Epithelial cell of esophagus (primary cell): Measurements from ENCODE around the gene RAB10.

Experiments used
- DNase-seq: peaks from one replicate; pipeline ENCODE4 v3.0.0; 2010; ENCODE audit warnings: low read depth
- H3K4me3 ChIP-seq: 2 replicates; pipeline ENCODE4 v1.5.1; 2011; ENCODE audit warnings: mild to moderate bottlenecking, low read length, control low read depth
- TF ChIP-seq, protein P1 (sequence below): IDR thresholded peaks from 2 replicates; pipeline ENCODE4 v1.5.1; 2011; ENCODE audit warnings: low read depth, mild to moderate bottlenecking, low read length, control low read depth, inconsistent platforms; ENCODE audit not compliant: insufficient read depth; ENCODE audit errors: missing control alignments

Gene RAB10

DNA sequence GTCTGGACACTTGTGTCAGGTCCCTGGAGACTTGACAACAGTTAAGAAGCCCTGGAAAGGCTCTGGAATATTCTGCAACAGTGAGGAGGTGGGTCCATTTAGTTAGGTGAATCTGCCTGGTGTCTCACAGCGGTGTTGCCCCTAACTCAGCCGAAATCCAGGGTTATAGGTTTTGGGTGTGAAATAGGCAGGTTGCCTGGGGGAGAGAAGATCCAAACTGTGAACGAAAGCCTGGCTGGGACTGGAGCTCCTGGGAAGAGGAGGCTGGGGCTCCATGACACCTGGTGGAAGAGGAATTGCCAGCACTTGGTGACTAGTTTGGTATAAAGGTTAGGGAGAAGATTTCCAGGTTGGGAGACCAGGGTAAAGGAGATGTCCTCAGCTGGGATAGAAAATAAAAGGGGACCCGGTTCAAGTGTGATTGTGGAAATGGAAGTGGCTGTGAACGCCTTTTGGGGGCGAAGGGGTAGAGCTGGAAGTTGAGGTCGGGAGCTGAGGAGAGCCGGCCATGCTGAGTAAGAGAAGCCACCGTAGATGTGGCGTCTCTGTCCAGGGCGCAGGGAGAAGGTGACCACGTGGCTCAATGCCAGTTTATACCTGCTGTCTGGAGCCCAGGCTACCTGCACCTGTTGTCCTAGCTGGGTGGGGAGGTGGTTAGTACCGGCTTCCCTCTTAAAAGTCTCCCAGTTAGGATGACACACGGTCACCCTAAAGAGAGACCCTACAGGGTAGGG, 136.0 kb downstream of the RAB10 start:
- TF ChIP-seq, protein P1, sequence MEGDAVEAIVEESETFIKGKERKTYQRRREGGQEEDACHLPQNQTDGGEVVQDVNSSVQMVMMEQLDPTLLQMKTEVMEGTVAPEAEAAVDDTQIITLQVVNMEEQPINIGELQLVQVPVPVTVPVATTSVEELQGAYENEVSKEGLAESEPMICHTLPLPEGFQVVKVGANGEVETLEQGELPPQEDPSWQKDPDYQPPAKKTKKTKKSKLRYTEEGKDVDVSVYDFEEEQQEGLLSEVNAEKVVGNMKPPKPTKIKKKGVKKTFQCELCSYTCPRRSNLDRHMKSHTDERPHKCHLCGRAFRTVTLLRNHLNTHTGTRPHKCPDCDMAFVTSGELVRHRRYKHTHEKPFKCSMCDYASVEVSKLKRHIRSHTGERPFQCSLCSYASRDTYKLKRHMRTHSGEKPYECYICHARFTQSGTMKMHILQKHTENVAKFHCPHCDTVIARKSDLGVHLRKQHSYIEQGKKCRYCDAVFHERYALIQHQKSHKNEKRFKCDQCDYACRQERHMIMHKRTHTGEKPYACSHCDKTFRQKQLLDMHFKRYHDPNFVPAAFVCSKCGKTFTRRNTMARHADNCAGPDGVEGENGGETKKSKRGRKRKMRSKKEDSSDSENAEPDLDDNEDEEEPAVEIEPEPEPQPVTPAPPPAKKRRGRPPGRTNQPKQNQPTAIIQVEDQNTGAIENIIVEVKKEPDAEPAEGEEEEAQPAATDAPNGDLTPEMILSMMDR: no peak
- H3K4me3 ChIP-seq: no peak overlapping the region
- no peak for DNase-seq

DNA sequence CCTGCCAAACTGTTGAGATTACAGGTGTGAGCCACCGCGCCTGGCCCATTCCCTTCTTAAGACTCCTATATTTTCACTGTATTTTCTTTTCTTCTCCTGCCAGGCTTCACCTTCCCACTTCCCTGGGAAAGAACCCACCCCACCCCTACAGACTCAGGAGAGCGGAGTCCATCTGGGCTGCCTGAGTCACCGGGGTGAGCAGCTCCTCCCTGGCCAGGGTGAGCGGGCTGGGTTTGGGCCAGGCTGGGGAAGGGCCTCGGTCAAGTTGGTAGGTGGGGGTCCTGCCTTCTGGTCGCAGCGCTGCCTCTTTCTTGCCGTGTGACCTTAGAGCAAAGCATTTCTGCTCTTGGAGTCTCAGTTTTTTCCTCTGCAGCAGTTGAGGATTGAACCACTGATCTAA, 136.9 kb downstream of the RAB10 start:
- TF ChIP-seq, protein P1: no peak
- no peak for DNase-seq
- H3K4me3 ChIP-seq: no peak overlapping the region

DNA sequence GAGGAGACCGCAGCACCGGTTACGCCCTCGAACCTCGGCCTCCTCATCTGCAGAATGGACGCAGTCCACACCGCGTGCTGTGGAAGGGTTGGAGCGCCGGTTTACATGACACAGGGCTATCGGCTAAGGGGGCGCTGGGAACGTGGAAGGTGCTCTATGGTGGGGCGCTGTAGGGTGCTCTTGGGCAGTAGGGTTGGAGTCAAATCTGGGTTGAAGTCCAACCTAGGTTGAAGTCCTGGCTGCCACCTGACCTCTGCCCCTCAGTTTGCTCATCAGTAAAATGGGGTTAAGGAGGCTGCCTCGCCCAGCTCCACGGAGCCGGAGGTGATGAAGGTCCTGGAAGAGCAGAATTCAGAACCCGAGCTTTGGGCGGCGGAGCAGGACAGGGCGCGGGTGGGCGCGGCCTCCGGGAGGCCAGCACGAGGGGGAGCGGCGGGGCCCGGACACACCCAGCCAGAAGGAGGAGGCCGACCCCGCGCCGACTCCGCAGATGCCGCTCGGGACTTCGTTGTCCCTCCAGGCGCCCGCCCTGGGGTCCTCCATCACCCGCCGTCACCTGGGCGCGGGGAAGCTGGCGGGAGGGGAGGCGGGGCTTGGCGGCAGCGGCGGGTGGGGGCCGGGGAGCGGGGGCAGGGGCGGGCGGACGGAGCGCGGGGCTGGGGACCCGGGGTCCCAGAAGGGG, 138.4 kb downstream of the RAB10 start:
- DNase-seq: no peak
- TF ChIP-seq, protein P1: no peak
- no peak overlapping the region for H3K4me3 ChIP-seq

DNA sequence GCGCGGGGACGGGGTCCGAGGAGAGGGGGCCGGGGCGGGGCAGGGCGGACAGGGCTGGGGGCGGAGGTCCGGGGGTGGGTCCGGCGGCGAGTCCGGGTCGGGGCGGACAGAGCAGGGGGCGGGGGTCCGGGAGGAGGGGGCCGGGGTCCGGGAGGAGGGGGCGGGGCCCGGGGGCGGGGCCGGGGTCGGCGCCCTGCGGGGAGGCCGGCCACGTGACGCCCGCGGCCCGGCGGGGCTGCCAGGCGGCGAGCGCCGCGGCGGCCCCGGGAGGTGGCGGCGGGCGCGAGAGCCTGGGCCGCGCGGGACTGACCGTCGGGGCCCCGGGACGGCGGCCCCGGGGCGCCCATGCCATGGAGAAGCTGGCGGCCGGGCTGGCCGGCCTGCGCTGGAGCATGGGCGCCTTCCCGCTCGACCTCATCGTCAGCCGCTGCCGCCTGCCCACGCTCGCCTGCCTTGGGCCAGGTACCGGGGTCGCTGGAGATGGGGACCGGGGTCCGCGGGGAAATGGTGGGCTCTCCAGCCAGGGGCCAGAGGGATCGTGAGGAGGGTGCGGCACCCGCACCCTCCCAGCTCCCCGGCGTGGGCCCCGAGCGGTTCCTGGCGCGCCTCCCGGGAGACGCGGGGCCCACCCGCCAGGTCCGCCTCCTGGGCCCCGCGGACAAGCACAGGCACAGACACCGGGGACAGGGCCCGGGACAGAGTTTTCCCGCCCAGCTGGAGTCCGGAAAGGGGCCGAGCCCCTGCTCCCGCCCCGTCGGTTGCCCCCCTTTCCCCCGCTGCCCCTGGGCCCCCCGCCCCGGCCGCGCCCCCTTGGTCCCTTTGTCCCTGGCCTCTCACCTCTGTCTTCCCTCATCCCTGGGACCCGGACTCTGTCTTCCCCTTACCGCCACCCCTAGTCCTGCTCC, 139.2 kb downstream of the RAB10 start, which contains the start of gene GAREM2:
Gene GAREM2, plus strand, starts transcription at position 218 of the 905 bp plus-strand sequence. Its CDS starts 133 bp downstream, at position 351.
- TF ChIP-seq, protein P1: no peak
- peak within 1 kb of the TSS; percentile 32 for H3K4me3 ChIP-seq
- no peak for DNase-seq

DNA sequence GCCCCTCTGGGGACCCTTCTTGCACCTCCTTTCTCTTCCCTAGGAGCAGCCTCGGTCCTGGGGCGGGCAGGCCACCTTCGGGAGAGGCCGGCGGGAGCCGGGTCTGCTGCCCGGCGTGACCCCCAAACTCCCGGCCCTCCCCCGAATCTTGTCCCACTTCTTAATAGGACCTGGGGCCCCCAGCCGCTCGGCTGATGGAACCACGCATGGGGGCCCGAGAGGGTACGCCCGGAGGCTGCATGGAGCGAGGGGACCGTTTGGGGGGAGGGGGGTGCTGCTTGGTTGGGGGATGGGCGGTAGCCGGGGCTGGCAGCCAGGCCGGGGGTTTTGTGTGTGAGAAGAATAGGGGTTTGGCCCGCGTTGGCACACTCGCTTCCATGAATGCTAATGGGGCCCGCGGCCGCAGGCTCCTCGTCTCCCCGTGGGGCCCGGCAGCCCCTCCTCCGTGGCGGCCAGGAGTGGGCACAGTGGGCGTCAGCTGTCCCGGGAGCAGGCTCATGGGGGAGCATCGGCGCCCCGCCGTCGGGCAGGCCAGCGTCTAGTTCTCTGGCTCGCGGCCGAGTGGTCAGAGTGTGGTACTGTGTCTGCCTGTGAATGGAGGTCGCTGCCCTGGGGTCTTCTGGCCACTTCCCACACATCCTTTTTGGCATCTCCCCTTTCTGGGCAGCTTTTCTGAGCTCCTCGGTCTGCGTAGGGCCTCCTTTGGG, 140.0 kb downstream of the RAB10 start:
- TF ChIP-seq, protein P1: no peak
- DNase-seq: no peak
- no peak overlapping the region for H3K4me3 ChIP-seq

DNA sequence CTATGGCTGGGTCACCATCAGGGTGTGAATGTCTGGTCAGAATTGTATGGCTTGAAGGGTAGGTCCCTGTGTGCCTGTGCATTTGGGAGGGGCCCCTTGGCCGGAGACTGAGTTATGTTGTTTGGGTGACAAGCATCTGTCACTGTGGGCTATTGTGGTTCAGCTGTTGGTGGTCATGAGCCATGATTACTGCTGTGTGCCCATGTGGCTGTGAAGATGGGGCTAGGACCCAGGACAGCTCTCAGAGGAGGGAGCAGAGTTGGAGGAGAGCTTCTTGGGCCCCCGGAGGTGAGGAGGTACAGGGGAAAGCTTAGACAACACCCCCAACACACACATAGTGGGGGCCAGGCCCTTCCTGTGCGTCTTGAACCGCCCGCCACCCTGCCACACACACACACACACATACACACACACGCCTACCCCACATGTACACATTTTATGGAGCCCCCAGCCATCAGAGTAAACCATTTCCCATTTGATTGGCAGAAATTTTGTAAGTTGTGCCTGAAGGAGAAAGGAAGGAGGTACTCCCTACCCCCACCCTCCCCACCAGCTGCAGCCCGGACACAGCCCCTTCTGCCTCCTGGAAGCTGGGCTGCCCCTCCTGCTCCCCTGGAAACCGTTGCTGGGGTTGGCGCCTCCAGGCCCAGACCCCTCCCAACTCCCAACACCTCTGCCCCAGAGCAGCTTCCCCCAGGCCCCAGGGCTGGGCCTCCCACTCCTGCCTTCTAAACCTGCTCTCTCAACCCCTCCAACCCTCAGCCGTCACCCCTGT, 141.0 kb downstream of the RAB10 start:
- no peak for DNase-seq

More for the DNA sequence above, 141.0 kb downstream of the RAB10 start:
- TF ChIP-seq, protein P1: no peak
- H3K4me3 ChIP-seq: no peak overlapping the region
